AG09319 (cell line): ENCODE data around the gene MIP.
"Not testable (repeated sequence)": the region's sequence is repeated elsewhere in the genome, so short reads cannot be mapped to it uniquely, and the experiment has no call there.

Source experiments
- DNase-seq: peaks from one replicate; pipeline ENCODE4 v3.0.0-alpha.2; 2010; ENCODE audit warnings: low read depth; ENCODE audit errors: extremely low read depth
- CTCF ChIP-seq: IDR thresholded peaks from 2 replicates; pipeline ENCODE4 v1.5.1; 2011; ENCODE audit warnings: low read depth, mild to moderate bottlenecking, inconsistent platforms, low read length, moderate library complexity

Gene MIP

GRCh38 chr12:56454557-56454956 lies at the start of gene MIP:
TSS of gene MIP (minus strand) at chr12:56454657. CDS start at chr12:56454613, 44 bp downstream.
- DNase-seq: no peak
- TF ChIP-seq CTCF: no peak

- DNase-seq: not testable (repeated sequence)
Observed at GRCh38 chr12:56499879-56500278, 45.4 kb upstream of the MIP start.

- not testable (repeated sequence) for DNase-seq
Observed at GRCh38 chr12:56499452-56499851, 45.0 kb upstream of the MIP start.

- DNase-seq: not testable (repeated sequence)
Observed at GRCh38 chr12:56498126-56498902, 43.9 kb upstream of the MIP start.

GRCh38 chr12:56496704-56497103 lies 42.2 kb upstream of the MIP start:
- DNase-seq: not testable (repeated sequence)
- peak; percentile 44 for TF ChIP-seq CTCF

- not testable (repeated sequence) for DNase-seq
Observed at GRCh38 chr12:56494481-56494880, 40.0 kb upstream of the MIP start.

- DNase-seq: not testable (repeated sequence)
Observed at GRCh38 chr12:56494106-56494415, 39.6 kb upstream of the MIP start.

GRCh38 chr12:56493409-56494105 lies 39.1 kb upstream of the MIP start:
- DNase-seq: not testable (repeated sequence)

- no peak for DNase-seq
- no peak for TF ChIP-seq CTCF
Observed at GRCh38 chr12:56490360-56490759, 35.9 kb upstream of the MIP start.

- peak; percentile 36 for DNase-seq
- TF ChIP-seq CTCF: no peak
Observed at GRCh38 chr12:56488041-56488955, 33.8 kb upstream of the MIP start, which contains the start of gene GLS2. TSS of gene GLS2 (minus strand) at chr12:56488161. CDS start at chr12:56488118, 43 bp downstream.
